ENCODE results near the gene PLD3.
A peak's percentile ranks its signal among the peaks of the same experiment; 100 is the strongest.
"Not testable (repeated sequence)": the region's sequence is repeated elsewhere in the genome, so short reads cannot be mapped to it uniquely, and the experiment has no call there.

The PLD3 gene

DNA sequence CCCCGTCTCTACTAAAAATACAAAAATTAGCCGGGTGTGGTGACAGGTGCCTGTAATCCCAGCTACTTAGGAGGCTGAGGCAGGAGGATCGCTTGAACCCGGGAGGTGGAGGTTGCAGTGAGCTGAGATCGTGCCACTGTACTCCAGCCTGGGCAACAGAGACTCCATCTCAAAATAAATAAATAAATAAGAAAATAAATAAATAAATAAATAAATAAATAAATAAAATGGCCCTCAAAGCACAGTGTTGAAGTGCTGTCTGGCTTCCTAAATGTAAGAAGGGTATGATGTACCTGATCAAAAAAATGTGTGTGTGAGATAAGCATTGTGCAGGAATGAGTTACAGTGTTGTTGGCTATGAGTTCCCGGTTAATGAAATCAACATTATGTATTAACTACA is 15.4 kb upstream of the PLD3 start:
- not testable (repeated sequence) for DNase-seq (ENCODE audit: low spot score)

DNA sequence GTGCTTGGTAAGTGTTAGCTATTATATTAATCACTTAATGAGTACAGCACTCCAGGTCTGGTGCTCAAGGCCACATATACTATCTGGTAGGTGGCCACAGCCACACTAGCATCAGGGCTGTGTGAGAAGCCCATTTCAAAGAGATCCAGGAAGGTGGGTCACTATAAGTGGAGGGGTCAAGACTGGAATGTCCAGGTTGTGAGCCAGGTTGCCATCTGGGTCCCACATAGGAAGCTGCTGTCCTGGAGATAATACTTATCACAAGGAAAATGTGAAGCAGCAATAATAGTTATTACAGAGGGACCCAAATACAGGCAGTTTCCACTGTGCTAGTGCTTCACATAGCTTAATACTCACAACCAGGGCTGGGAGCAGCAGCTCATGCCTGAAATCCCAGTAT is 13.4 kb upstream of the PLD3 start:
- no peak for DNase-seq (ENCODE audit: low spot score)

DNA sequence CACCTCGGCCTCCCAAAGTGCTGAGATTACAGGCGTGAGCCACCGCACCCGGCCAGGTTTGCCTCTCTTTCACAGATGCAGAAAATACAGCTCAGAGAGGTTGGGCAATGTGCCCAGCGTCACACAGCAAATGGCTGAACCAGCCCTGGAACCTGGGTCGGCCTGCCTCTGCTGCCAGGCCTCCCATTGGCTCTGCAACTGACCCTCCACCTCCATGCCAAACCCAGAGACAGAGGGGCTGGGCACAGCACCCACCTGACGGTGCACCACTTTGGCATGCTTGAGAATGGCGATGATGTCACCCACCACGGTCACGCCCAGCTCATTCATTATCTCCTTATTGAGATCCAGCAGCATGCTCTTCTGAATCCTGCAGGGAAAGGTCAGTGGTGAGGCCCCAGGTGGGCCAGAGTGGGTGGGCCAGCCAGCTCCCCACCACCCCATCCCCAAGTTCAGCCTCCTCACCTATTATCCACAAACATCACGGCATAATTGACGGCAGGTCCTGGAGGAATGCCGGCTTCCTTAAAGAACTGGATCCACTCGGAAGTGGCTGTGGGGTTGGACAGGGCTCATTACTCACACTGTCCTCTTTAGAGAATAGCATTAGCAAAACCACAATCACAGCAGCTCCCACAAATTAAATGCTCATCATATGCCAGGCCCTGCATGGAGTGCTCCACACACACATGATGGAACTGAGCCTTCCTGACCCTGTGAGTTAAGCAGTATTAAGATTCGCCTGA is 12.5 kb upstream of the PLD3 start:
- DNase-seq (ENCODE audit: low spot score) = no peak

DNA sequence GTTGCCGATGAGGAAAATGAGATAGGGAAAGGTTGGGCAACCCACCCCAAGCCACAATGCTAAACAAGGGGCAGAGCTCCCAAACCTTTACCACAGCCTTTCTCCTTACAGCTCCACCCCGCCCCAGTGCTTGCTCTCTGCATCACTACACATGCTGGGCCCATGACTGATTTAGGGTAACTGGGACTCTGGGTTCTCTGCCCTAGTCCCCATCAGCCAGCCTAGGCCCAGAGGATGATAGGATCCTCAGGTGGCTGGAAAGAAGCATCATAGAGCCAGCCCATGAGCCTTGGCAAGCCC is 11.9 kb upstream of the PLD3 start:
- no peak for DNase-seq (ENCODE audit: low spot score)

DNA sequence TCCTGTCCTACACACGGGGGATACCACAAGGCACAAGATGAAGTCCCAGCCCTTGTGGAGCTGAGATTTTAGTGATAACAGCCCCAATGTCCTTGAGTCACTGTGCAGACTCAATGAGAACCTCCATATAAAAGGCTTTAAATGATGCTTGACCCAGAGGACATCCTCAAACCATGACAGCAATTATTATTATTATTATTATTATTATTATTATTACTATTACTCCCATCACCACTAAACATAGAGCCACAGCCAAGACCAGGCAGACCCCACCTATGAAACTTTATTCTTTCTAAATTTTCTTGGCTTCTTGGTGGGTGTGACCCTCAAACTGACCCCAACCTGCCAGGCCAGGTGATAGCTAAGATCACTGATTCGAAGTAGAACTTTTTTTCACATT is 11.4 kb upstream of the PLD3 start:
- DNase-seq (ENCODE audit: low spot score) = no peak

DNA sequence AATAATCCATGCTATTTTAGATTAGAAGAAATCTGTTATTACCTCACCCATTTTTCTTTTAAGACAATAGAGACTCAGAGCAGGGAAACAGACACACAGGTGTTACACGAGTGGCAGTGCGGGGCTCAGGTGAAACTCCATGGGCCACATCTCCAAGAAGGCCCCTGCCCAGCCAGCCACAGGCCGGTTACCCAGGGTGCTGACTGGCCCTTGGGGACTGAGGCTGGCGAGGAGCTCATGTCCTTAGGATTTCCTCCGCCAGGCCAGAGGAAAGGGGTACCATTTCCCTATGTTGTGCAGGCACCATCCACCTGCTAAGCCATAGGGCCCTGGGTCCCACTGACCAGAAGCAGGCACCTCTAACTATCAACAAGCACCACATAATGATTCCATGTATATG is 10.9 kb upstream of the PLD3 start:
- no peak for DNase-seq (ENCODE audit: low spot score)

DNA sequence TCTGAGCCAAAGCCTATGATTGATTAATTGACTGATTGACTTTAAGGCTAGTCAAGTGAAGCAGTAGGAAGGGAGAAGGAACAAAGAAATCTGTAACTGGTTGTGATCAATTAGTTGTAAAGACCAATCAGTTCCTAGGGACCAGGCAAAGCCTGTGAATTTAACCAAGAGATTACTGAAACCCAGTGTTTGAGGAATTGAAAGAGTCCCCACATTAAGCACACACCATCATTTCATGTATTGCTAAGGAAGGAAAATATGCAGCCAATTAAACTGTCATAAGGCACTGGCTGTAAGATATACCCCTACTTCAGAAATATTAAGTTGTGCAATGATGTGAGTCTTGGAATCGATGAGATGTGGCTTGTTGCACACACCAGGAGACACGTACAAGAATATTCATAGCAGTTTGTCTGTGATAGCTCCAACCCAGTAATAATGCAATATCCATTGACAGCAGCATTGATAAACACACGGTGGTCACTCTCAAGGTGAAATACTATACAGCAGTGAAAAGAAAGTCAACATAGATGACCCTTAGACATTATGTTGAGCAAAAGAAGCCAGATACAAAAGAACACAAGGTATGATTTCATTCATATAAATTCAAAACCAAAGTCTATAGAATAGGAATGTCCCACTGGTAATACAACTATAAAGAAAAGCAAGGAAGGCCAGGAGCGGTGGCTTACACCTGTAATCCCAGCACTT is 9.3 kb upstream of the PLD3 start:
- DNase-seq (ENCODE audit: low spot score) = no peak

DNA sequence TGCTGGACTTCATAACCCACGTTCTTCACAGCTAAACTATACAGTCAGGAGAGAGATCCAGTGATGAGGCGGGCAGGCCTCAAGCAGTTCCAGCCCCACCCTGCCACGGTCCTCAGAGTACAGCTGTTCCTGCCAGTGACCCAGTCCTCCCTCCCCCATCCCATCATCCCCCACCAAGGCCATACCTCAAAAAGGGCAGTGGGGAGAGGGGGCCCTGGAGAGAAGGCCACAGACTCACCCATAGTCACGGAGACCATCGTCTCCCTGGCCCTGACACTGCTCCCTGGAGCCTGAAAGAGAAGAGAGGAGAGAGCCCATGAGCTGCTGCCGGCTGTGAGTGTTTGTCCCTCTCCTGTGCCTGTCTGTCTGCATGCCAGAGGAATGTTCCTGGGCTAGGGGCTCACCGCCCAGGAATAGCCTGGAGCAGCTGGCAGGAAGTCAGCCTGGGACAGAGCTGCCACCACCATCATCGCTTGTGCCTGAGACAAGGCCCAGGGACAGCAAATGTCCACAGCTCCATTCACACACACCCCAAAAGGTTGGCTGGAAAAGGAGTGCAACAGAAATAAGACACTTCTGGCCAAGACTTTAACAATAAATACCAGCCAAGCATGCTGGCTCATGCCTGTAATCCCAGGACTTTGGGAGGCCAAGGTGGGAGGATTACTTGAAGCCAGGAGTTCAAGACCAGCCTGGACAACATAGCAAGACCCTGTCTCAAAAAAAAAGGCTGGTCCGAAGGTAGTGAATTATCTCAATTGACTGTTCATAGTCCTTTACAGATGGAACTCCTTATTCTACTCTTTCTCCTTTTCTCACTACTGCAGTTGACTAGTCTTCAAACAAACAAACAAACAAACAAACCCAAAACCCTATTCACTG is 6.7 kb upstream of the PLD3 start:
- peak; percentile 10 for DNase-seq (ENCODE audit: low spot score)

DNA sequence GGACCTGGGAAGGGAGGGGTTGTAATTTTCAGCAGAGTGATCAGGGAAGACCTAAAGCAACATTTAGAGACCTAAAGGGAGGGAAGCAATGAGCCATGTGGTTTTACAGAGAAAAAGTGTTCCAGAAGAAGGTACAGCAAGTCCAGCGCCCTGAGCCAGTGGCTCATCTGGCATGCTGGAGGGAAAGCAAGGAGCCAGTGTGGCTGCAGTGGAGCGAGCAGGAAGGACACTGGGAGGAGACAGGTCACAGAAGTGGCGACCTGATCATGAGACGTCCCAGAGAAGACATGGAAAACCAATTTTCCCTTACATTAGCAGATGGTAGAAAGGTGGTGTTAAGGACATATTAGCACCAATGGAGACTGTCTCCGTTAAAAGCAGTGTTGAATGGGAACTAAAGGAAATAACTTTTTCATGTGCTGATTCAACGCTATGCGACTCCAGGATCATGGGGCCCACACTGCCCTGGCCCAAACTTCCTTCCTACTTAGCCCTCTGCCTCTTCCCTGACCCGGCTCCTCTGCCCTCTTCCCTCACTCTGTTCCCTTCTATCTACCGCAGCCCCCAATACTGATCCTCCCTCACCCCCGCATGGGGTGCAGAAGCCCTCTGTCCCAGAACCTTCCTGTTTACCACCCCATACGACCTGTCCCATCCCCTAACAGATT is 5.7 kb upstream of the PLD3 start:
- DNase-seq (ENCODE audit: low spot score) = peak; percentile 7

DNA sequence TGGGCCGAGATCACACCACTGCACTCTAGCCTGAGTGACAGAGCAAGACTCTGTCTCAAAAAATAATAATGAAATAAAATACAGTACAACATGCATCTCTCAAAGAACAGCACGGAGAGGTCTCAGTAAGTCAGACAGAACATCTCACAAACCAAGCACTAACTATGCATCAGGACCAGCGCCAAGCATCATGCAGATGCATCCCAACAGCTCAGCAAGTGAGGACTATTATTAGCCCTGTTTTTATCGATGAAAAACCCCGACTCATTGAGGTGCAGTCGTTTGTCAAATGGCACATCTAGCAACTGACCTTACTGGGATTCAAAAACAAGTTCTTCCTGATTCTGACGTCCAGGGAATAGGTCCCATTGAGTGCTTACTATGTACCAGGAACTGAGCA is 4.1 kb upstream of the PLD3 start:
- no peak for DNase-seq (ENCODE audit: low spot score)

DNA sequence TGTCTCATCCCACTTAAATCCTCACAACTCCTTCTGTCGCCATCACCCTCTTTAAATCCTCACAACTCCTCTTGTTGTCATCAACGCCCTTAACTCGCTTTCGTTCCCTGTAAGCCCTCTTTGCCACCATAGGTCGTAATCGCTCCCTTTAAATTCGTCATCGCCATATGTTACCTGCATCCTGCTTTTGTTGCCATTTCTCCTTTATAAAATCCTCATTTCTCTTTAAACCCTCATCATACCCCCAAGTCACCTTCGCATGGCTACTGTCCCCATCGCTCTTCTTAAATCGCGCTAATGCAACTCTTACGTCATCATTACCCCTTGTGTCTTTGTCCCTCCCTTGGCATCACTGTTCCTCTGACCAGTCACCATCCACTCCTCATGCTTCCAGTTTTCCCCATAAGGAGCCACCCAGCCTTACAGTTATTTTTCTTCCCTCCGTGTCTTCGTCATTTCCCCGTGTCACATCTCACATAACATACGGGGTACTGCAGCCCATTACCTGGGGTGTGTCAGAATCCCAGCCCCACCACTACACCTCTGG is 539 bp downstream of the PLD3 start:
- DNase-seq (ENCODE audit: low spot score) = peak; percentile 30

DNA sequence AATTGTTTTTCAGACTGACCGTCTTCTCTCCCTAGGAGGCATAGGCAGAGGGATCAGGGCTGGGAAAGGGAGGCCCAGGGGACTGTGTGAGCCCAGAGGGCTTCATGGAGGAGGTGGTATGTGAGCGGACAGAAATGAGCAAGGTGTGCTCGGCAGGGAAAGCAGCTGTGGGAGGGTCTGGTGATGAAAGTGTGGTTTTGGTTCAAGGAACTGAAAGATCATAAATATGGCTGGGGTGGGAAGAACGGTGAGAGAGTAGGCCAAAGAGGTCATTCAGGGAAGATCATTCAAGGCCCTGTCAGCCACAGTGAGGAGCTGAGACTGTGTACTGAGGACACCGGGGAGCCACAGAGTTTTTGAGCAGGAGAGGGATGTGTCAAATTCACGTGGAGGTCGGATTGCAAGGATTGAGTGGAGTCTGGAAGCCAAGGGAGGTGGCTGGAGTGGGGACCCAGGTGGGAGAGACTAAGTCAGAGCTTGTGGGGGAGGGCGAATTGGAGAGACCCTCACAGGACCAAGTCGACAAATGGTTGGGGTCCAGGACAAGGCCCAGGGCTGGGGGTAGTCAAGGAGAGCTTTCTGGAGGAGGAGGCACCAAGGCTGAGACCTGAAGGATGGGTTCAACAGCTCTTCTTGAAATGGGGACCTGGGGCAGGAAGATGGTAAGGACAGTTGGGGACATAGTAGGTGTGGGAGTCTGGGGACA is 7.6 kb downstream of the PLD3 start:
- DNase-seq (ENCODE audit: low spot score) = no peak

DNA sequence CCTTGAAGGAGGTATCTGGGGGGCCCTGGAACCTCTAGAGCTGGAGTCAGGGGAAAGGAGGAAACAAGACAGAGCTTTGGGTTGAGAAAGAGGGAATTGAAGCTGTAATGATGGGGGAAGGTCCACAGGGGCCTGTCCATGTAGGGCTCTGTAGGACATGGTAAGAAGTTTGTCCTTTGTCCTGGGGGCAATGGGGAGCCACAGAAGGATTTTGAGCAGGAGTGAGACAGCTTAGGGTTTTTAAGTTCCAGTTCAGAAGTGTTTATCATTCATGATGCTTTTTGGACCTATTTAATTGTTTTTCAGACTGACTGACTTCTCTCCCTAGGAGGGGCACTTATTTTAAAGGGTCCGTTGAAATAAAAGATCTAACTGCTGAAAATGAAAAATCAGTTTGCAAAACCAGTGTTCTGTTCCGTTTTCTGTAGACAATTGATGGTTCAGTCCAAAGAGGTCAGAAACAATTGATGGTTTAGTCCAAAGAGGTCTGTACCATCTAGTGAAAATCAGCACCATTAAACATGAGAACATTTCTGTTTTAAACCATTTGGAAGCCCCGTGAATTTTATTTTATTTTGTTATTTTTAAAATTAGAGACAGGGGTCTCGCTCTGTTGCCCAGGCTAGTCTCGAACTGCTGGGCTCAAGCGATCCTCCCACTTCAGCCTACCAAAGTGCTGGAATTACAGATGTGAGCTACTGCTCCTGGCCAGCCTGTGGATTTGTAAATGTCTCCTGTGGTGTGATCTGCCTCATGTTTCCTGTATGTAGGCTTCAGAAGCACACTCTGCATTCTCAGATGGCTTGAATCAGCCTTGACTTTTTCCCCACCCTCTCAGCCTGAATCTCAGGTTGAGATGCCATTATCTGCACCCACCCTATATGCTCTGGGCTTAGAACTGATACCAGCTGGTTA is 8.4 kb downstream of the PLD3 start:
- DNase-seq (ENCODE audit: low spot score) = peak; percentile 26

DNA sequence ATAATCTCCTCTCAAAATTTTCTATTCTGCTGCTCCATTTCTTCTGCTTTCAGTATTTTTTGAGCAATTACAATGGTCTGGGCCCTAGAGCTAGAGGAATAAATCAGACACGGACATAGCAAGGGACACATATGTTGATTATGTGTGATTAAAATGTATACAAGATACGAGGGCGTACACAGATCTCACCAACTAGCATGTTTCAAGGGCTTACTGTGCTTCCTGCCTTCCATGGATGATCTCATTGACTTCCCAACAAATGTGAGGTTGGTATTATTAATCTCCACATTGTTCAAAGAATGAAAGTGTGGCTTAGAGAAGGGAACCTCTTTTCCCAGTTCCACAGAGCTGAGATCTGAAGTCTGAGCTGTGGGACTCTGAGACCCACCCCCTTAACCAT is 9.1 kb downstream of the PLD3 start:
- peak; percentile 74 for DNase-seq (ENCODE audit: low spot score)

DNA sequence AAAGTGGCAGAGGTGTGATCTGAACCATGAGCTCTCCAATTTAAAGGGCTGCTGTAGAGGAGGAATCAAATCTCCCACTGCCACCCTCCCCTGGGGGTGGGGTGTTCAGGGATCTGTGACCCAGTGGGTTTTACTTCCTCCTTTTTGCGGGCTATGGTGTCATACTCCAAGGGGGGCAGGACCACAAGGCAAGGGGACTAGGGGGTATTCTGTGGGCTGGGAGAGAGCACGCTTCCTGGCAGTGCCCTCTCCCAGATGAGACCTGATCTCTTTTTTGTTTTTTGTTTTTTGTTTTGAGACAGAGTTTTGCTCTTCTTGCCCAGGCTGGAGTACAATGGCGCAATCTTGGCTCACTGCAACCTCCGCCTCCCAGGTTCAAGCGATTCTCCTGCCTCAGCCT is 10.3 kb downstream of the PLD3 start:
- DNase-seq (ENCODE audit: low spot score) = no peak

DNA sequence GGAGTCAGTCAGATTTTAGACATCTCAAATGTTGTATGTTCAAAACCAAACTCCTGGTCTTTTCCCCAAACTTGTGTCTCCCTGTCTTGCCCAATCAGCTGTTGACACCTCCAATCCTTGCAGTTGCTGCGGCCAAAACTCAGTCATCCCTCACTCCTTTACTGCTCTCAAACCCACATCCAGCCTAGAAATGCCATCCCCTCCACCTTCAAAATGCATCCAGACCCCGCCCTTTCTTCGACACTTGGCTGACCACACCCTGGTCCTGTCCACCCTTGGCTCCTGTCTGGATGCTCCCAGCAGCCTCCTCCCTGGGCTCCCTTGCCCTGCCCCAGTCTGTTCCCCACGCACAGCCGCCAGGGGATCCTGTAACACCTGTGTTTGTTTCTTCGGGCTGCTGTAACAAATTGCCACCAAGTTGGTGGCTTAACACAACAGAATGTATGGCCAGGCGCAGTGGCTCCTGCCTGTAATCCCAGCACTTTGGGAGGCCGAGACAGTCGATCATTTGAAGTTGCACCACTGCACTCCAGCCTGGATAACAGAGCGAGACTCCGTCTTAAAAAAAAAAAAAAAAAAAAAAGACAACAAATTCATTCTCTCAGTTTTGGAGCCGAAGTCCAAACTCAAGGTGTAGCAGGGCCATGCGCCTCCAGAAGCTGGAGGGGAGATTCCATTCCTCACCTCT is 11.7 kb downstream of the PLD3 start:
- no peak for DNase-seq (ENCODE audit: low spot score)

DNA sequence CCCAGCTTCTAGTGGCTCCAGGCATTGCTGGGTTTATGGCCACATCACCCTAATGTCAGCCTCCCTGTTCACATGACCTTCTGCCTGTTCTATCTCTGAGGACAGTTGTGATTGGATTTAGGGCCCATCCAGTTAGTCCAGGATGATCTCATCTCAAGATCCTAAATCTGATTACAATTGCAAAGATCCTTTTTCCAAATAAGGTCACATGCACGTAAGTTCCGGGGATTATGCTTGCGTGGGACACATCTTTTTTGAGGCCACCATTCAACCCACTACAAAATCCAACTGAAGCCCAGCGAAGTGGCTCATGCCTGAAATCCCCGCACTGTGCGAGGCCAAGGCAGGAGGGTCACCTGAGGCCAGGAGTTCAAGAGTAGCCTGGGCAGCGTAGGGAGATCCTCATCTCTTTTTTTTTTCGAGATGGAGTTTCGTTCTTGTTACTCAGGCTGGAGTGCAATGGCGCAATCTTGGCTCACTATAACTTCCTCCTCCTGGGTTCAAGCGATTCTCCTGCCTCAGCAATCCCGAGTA is 12.3 kb downstream of the PLD3 start:
- no peak for DNase-seq (ENCODE audit: low spot score)

DNA sequence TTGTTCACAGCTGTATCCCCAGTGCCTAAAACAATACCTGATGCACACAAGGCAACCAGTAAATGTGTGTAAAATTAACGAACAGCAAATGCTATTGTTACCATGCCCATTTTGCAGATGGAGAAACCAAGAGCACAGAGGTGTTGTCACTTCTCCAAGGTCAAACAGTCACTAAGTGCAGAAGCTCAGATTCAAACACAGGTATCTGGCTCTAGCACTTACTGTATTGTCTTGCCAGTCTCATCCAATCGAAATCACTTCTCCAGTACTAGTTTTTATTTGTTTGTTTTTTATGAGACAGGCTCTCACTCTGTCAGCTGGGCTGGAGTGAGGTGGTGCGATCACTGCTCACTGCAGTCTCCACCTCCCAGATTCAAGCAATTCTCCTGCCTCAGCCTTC is 13.7 kb downstream of the PLD3 start:
- DNase-seq (ENCODE audit: low spot score) = no peak

DNA sequence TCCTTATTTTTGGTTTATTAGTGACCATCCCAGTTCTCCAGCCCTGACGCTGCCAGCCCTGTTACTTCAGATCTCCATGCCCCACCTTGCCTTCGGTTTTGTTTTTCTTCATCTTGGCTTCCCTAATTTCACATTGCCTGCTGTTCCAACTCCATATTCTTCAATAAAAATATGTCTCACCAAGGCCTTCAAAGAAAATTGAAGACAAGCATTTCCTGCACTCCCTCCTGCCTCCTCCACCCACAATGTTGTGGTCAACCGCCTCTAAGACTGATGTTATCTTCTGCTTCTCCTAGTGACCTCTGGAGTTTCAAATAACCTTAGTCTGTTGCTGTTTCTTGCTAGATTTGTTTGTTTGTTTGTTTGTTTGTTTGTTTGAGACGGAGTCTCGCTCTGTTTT is 14.6 kb downstream of the PLD3 start:
- DNase-seq (ENCODE audit: low spot score) = no peak

DNA sequence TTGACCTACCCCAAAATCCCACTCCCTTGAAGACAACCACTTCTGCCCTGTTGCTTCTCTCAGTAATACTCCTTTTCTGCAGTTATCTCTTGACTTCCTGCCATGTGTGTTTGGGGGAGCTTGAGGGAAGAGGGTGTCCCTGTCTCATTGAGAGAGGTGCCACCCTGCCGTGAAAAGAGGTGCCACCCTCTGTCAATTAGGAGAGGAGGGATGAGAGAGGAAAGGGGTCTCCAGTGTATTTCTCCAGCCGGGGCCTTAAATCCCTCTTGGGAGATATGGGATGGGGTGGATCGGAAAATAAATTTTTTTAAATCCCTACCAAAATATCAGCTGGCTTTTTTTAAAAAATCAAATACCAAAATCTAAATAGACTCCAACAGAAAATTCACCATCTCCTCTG is 16.5 kb downstream of the PLD3 start:
- DNase-seq (ENCODE audit: low spot score) = no peak
